ACHN (cell line): ENCODE measurements around the gene ERFE.
"Not testable (repeated sequence)": the region's sequence is repeated elsewhere in the genome, so short reads cannot be mapped to it uniquely, and the experiment has no call there.

Experiments used
- DNase-seq: peaks from one replicate; pipeline ENCODE4 v3.0.0-alpha.2; 2015
- in situ Hi-C: cut with HindIII; loops from 2 replicates; pipeline ENCODE4 v1.10.0; 2017; ENCODE audit warnings: low sequenced_read_pairs, low pct_ligation_motif_present, low pct_unique_long_range_greater_than_20kb

ERFE gene

GRCh38 chr2:238158509-238159070, at the start of gene ERFE:
TSS of gene ERFE (plus strand) at chr2:238158970. CDS start at chr2:238159008, 38 bp downstream.
- DNase-seq = peak; percentile 69
- in situ Hi-C loops = no loop called here

- no peak for DNase-seq
Measured at GRCh38 chr2:238113611-238114010, 45.2 kb upstream of the ERFE start.

GRCh38 chr2:238114331-238114841, 44.4 kb upstream of the ERFE start:
- no peak for DNase-seq
- in situ Hi-C loops = no loop called here

More at GRCh38 chr2:238113611-238114010, 45.2 kb upstream of the ERFE start:
- in situ Hi-C loops = no loop called here

- in situ Hi-C loops = no loop called here
- DNase-seq = no peak
Measured at GRCh38 chr2:238114851-238115660, 43.7 kb upstream of the ERFE start.

GRCh38 chr2:238115709-238116108, 43.1 kb upstream of the ERFE start:
- in situ Hi-C loops, DNase-seq: not testable (repeated sequence)

- no peak for DNase-seq
- in situ Hi-C loops = no loop called here
Measured at GRCh38 chr2:238116298-238117198, 42.2 kb upstream of the ERFE start.

- in situ Hi-C loops = no loop called here
- DNase-seq = no peak
Measured at GRCh38 chr2:238117199-238118154, 41.3 kb upstream of the ERFE start.

GRCh38 chr2:238119756-238120462, 38.9 kb upstream of the ERFE start:
- in situ Hi-C loops = no loop called here
- no peak for DNase-seq

GRCh38 chr2:238120463-238121298, 38.1 kb upstream of the ERFE start:
- in situ Hi-C loops = no loop called here
- DNase-seq = no peak

GRCh38 chr2:238121511-238122286, 37.1 kb upstream of the ERFE start:
- DNase-seq = no peak
- in situ Hi-C loops = no loop called here

GRCh38 chr2:238122287-238123217, 36.2 kb upstream of the ERFE start:
- in situ Hi-C loops = no loop called here
- DNase-seq = no peak

- DNase-seq = no peak
- in situ Hi-C loops = no loop called here
Measured at GRCh38 chr2:238123218-238123971, 35.4 kb upstream of the ERFE start.

GRCh38 chr2:238123991-238124470, 34.7 kb upstream of the ERFE start:
- in situ Hi-C loops = no loop called here
- DNase-seq = no peak

GRCh38 chr2:238124488-238125126, 34.2 kb upstream of the ERFE start:
- in situ Hi-C loops = no loop called here
- DNase-seq = no peak
